HCT116 (cell line): ENCODE results near the gene PRR16. TPM values are rescaled to one million over a fixed set of nuclear protein-coding genes. Genes with fewer than 3 reads are reported as not detected.

Source experiments
- ATAC-seq: fragments of 200-7000 bp; cut with Tn5 transposase; 2 replicates; pipeline ENCODE4 v1.9.1; 2020; ENCODE audit warnings: mild to moderate bottlenecking, moderate library complexity
- BruUV-seq: library from RNA; stranded (reverse); fragments of 400-500 nt; replicated peaks from 2 replicates; lab custom pipeline; 2021; lab: Mats Ljungman, UMichigan
- CTCF ChIA-PET: fragments of 300-600 bp; sonication (Branson Sonifier 250); formaldehyde crosslinking; loops from one replicate; lab custom pipeline; 2021; ENCODE audit warnings: antibody characterized with exemption; lab: Charles Lee
- POLR2A ChIA-PET: fragments of 300-600, 350-600 bp; sonication (Branson Sonifier 250); formaldehyde crosslinking; loops from one replicate; lab custom pipeline; 2021; ENCODE audit warnings: antibody characterized with exemption; lab: Charles Lee
- RAD21 ChIA-PET, 2 experiments: fragments of 300-600 bp; sonication (Branson Sonifier 250); formaldehyde crosslinking; loops; one replicate each; lab custom pipeline; 2023; ENCODE audit warnings: low total read pairs in 2 of 2; ENCODE audit not compliant: uncharacterized antibody in 2 of 2, unreplicated experiment in 2 of 2, low non-redundant PET in 1 of 2; lab: Charles Lee
- DNase-seq: peaks from one replicate; pipeline ENCODE4 v3.0.0-alpha.2; 2010; ENCODE audit warnings: low read depth, low spot score
- H2AFZ ChIP-seq: fragments of 200-600 bp; shearing (Covaris generic), sonication (generic); 2 replicates; pipeline ENCODE4 v1.6.1; 2017; ENCODE audit warnings: low read depth, mixed run types, mixed read lengths, antibody characterized with exemption, low read length; ENCODE audit not compliant: poor library complexity, severe bottlenecking
- H3K27ac ChIP-seq: 2 replicates; pipeline ENCODE4 v1.5.1; 2012; ENCODE audit warnings: low read depth, low read length
- H3K27me3 ChIP-seq: fragments of 200-600 bp; sonication (generic); 2 replicates; pipeline ENCODE4 v1.6.1; 2016; ENCODE audit warnings: mixed run types, low read length, mixed read lengths; ENCODE audit not compliant: insufficient read depth
- H3K36me3 ChIP-seq, 2 experiments: fragments of 200-500 bp in 1 of 2; fragments of 200-600 bp in 1 of 2; sonication (Bioruptor generic) in 1 of 2; sonication (generic) in 1 of 2; 2 replicates each; pipeline versions ENCODE4 v1.5.1 to v1.6.1; 2014 to 2016; ENCODE audit warnings: low read length in 2 of 2, inconsistent platforms in 1 of 2, mixed read lengths in 1 of 2, mixed run types in 1 of 2; ENCODE audit not compliant: insufficient read depth in 2 of 2, control insufficient read depth in 1 of 2
- H3K4me1 ChIP-seq, 2 experiments: fragments of 200-600 bp in 1 of 2; sonication (generic) in 1 of 2; 2 replicates each; pipeline versions ENCODE4 v1.5.1 to v1.6.1; 2012 to 2017; ENCODE audit warnings: low read length in 2 of 2, inconsistent platforms in 1 of 2, mild to moderate bottlenecking in 1 of 2, mixed read lengths in 1 of 2, mixed run types in 1 of 2, moderate library complexity in 1 of 2; ENCODE audit not compliant: insufficient read depth in 2 of 2, control insufficient read depth in 1 of 2
- H3K4me2 ChIP-seq: fragments of 200-600 bp; sonication (generic); 2 replicates; pipeline ENCODE4 v1.6.1; 2017; ENCODE audit warnings: mixed run types, low read length, mixed read lengths
- H3K4me3 ChIP-seq, 2 experiments: fragments of 200-600 bp in 1 of 2; sonication (generic) in 1 of 2; replicated peaks in 1 of 2; 2 replicates each; pipeline ENCODE4 v1.5.1; 2011 to 2016; ENCODE audit warnings: low read length in 2 of 2, control low read depth in 1 of 2, low read depth in 1 of 2, mild to moderate bottlenecking in 1 of 2, mixed read lengths in 1 of 2, mixed run types in 1 of 2
- H3K79me2 ChIP-seq: fragments of 200-600 bp; sonication (generic); 2 replicates; pipeline ENCODE4 v1.6.1; 2017; ENCODE audit warnings: mild to moderate bottlenecking, mixed run types, low read length, moderate library complexity, mixed read lengths; ENCODE audit not compliant: insufficient read depth
- H3K9ac ChIP-seq: fragments of 200-600 bp; sonication (generic); 2 replicates; pipeline ENCODE4 v1.6.1; 2016; ENCODE audit warnings: low read length, mixed read lengths
- H3K9me2 ChIP-seq: fragments of 200-600 bp; sonication (generic), shearing (Covaris generic); 2 replicates; pipeline ENCODE4 v1.6.1; 2017; ENCODE audit warnings: mixed run types, mild to moderate bottlenecking, moderate library complexity; ENCODE audit not compliant: insufficient read depth
- H3K9me3 ChIP-seq, 2 experiments: fragments of 200-500 bp in 1 of 2; fragments of 200-600 bp in 1 of 2; sonication (Bioruptor generic) in 1 of 2; sonication (generic) in 1 of 2; 2 replicates each; pipeline ENCODE4 v1.6.1; 2014 to 2017; ENCODE audit warnings: low read length in 2 of 2, mixed read lengths in 2 of 2, inconsistent platforms in 1 of 2, low read depth in 1 of 2, mild to moderate bottlenecking in 1 of 2, mixed run types in 1 of 2, moderate library complexity in 1 of 2; ENCODE audit not compliant: control insufficient read depth in 1 of 2, insufficient read depth in 1 of 2
- H4K20me1 ChIP-seq: fragments of 200-600 bp; sonication (generic), shearing (Covaris generic); 2 replicates; pipeline ENCODE4 v1.6.1; 2017; ENCODE audit warnings: mixed run types, mild to moderate bottlenecking, moderate library complexity; ENCODE audit not compliant: insufficient read depth
- ATF3 ChIP-seq: IDR thresholded peaks from 2 replicates; pipeline ENCODE4 v1.6.1; 2012
- CEBPB ChIP-seq: IDR thresholded peaks from 2 replicates; pipeline ENCODE4 v1.6.1; 2012; ENCODE audit warnings: low read depth
- EGR1 ChIP-seq: IDR thresholded peaks from 2 replicates; pipeline ENCODE4 v1.6.1; 2012; ENCODE audit warnings: low read depth
- POLR2A ChIP-seq: IDR thresholded peaks from 2 replicates; pipeline ENCODE4 v1.7.0; 2011; ENCODE audit warnings: borderline replicate concordance; ENCODE audit not compliant: insufficient read depth, insufficient read length; ENCODE audit errors: extremely low read depth
- RAD21 ChIP-seq: IDR thresholded peaks from 2 replicates; pipeline ENCODE4 v1.6.1; 2012; ENCODE audit warnings: low read depth, mild to moderate bottlenecking
- SIN3A ChIP-seq: IDR thresholded peaks from 2 replicates; pipeline ENCODE4 v1.6.1; 2012; ENCODE audit warnings: low read depth
- SP1 ChIP-seq: IDR thresholded peaks from 2 replicates; pipeline ENCODE4 v1.6.1; 2012; ENCODE audit warnings: low read depth
- intact Hi-C: fragments of 100-400 bp; cut with micrococcal nuclease; formaldehyde crosslinking; loops from 2 replicates; pipeline ENCODE4 v1.10.0; 2022
- total RNA-seq: library from RNA; stranded (reverse); gene quantifications from one replicate; pipeline ENCODE4 v1.2.1, GENCODE V29; 2021; ENCODE audit not compliant: unreplicated experiment
- TF ChIP-seq, protein P1 (sequence below): IDR thresholded peaks from 2 replicates; pipeline ENCODE4 v1.6.1; 2012

Gene PRR16
- total RNA-seq, 1 experiment from 2014 or later = 0.42 TPM

- H3K4me2 ChIP-seq = no peak overlapping the region
- H3K9me2 ChIP-seq = no peaks in the 10 kb centered on the region
- H3K9ac ChIP-seq = no peak overlapping the region
- H3K4me1 ChIP-seq = no peaks in the 10 kb centered on the region
- intact Hi-C loops = no loop called here
- H4K20me1 ChIP-seq = no peaks in the 10 kb centered on the region
- no peak overlapping the region for H2AFZ ChIP-seq
- TF ChIP-seq SP1 = no peak
- TF ChIP-seq EGR1 = no peak
- TF ChIP-seq POLR2A = no peak
- no peak for TF ChIP-seq CEBPB
- no peak for TF ChIP-seq SIN3A
- TF ChIP-seq RAD21 = no peak
- TF ChIP-seq ATF3 = no peak
- ChIA-PET POLR2A (no interaction called here), CTCF (no interaction called here), RAD21 (no interaction called here)
- no peak overlapping the region for H3K27ac ChIP-seq
- ATAC-seq (no peak), DNase-seq (no peak)
- no peaks in the 10 kb centered on the region for H3K9me3 ChIP-seq
- H3K36me3 ChIP-seq = no peaks in the 10 kb centered on the region
- no peaks in the 10 kb centered on the region for H3K27me3 ChIP-seq
- no TSS peak for BruUV-seq
- no peak overlapping the region for H3K4me3 ChIP-seq
- no peaks in the 10 kb centered on the region for H3K79me2 ChIP-seq
These were observed 122.5 kb downstream of the PRR16 start for GRCh38 chr5:120586646-120587045.

- no peak overlapping the region for H3K4me3 ChIP-seq
- BruUV-seq = no TSS peak
- no peaks in the 10 kb centered on the region for H3K4me1 ChIP-seq
- no peaks in the 10 kb centered on the region for H3K27me3 ChIP-seq
- no peak overlapping the region for H3K27ac ChIP-seq
- no peaks in the 10 kb centered on the region for H3K36me3 ChIP-seq
- H3K9me3 ChIP-seq = no peaks in the 10 kb centered on the region
- ChIA-PET POLR2A (no interaction called here), CTCF (no interaction called here), RAD21 (no interaction called here)
- no peak overlapping the region for H2AFZ ChIP-seq
- TF ChIP-seq, protein P1, sequence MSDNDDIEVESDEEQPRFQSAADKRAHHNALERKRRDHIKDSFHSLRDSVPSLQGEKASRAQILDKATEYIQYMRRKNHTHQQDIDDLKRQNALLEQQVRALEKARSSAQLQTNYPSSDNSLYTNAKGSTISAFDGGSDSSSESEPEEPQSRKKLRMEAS = no peak
- H3K9ac ChIP-seq = no peak overlapping the region
- DNase-seq (no peak), ATAC-seq (no peak)
- no peaks in the 10 kb centered on the region for H3K9me2 ChIP-seq
- no peaks in the 10 kb centered on the region for H4K20me1 ChIP-seq
- H3K79me2 ChIP-seq = no peaks in the 10 kb centered on the region
- no peak overlapping the region for H3K4me2 ChIP-seq
- intact Hi-C loops = no loop called here
These were observed 127.8 kb downstream of the PRR16 start for GRCh38 chr5:120591911-120592310.
